Activated T-cell treated with anti-CD3 and anti-CD28 coated beads, Interleukin-2, amount 50 U/mL, for 1 hour (primary cell): ENCODE results near the gene MAFB.
"Not testable (repeated sequence)": the region's sequence is repeated elsewhere in the genome, so short reads cannot be mapped to it uniquely, and the experiment has no call there.

Source experiments
- DNase-seq: peaks from one replicate; pipeline ENCODE4 v3.0.0-alpha.2; 2020

Gene MAFB

GRCh38 chr20:40689100-40689942 is at the start of gene MAFB:
Gene MAFB (minus strand): TSS chr20:40689236. CDS start chr20:40688850, 386 bp downstream.
- DNase-seq, result peak; percentile 25

GRCh38 chr20:40736468-40736867 is 47.4 kb upstream of the MAFB start:
- DNase-seq, result not testable (repeated sequence)

DNA sequence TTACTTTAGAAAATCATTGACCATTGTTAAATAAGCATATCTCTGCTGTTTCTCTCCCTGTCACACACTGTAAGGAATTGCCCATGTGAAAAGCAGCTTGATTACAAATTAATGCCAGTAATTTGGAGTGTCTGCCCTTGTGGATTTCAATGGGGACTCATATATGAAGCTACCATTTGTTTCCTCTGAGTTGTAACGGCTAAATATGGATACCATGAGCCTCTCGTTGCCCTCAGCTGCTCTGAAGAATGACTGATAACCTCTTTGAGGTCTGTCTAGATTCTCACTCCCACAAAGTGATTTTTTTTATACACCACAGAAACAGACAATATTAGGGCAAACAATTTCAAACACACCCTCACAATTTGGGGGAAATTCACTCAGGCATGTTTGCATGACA is 40.0 kb upstream of the MAFB start:
- no peak for DNase-seq

DNA sequence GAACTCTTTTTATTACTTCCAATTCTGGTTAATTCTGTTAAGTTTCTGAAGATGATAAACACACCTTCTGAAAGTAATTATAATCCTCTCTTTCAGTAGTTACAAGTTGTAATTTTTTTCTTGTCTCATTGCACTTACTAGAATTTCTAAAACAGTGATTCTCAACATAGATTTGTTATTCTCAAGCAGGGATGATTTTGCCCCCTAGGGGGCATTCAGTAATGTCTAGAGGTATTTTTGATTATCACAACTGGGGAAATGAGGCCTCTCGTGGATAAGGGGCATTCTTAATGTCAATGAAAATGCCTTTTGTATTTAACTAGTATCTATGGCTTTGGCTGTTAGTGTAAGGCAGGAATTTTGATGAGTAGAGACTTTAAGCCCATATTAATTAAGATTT is 39.4 kb upstream of the MAFB start:
- no peak for DNase-seq

DNA sequence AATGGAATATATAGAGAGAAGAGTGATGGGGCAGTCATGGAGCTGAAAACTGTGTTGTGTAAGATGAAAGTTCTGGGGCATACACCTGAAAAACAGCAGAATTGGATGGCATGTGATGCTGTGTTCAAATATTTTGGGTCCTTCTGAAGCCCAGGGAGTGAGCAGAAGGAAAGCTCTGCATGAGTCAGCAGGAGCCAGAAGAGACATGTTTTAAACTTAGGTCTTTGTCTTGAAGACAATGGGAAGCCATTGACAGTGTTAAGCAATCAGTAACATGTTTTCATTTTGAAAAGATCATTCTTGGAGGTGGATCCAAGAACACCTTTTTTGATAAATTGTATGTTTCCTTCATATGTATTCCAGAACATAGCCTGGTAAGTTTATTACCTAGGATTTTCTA is 38.9 kb upstream of the MAFB start:
- no peak for DNase-seq

- DNase-seq, result no peak
Measured at GRCh38 chr20:40726776-40727175, 37.7 kb upstream of the MAFB start.

- DNase-seq, result no peak
Measured at GRCh38 chr20:40724566-40724965, 35.5 kb upstream of the MAFB start.

GRCh38 chr20:40720826-40721225 is 31.8 kb upstream of the MAFB start:
- DNase-seq, result no peak

DNA sequence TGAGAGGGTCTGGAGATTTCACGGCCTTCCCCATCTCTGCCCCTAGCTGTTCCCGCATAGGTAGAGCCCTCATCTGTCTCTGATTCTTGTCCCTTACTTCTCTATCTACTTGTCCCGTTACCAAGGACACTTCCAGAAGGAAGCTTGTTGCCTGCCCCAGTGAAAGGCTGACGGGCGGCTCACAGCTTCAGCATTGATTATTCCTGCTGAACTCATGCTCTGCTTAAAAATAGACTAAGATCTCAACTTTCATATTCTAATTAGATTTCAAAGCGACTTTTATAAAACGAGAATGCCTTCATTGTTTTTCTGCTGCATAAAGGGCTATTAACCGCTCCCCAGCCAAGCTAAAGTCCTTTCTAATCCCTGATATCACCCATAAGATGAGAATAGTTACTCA is 31.1 kb upstream of the MAFB start:
- no peak for DNase-seq

- no peak for DNase-seq
Measured at GRCh38 chr20:40718982-40719729, 30.1 kb upstream of the MAFB start.

GRCh38 chr20:40718214-40718977 is 29.4 kb upstream of the MAFB start:
- no peak for DNase-seq

GRCh38 chr20:40717343-40717865 is 28.4 kb upstream of the MAFB start:
- no peak for DNase-seq

GRCh38 chr20:40715491-40715890 is 26.5 kb upstream of the MAFB start:
- no peak for DNase-seq

DNA sequence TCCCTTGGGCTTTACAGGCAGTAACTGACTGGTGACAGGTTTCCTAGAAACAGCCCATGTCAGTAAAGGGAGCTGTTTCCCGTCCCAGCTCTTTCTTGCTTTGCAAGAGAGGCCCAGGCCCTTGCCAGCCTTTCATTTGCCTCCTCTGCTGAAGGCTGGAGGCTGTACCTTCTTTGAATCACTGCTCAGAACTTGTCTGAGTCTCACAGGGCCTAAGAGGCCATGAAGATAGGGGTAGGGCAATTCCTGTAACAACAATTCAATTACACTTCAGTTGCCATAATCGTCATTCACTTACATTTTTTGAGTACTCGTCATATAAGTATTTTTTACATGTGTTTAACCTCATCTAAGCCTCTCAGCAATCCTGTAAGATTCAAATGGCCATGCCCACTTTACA is 25.9 kb upstream of the MAFB start:
- DNase-seq, result no peak

DNA sequence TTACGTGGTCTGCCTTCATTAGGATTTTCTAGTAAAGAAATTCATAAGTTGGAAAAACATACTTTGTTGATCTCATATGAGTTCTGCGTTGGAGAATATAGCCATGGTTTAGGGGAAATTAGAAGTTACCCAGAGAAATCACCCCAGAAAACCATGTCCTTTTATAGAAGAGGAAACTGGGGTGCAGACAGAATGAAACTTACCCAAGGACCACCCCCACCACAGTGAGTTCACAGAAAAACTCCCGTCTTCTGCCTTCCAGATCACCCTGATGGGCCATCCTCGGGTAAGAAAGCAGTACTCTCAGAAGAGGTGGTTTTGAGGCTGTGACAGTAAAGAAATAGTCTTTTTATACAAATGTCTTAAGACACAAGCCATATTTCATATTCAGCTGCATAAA is 25.1 kb upstream of the MAFB start:
- DNase-seq, result no peak

- DNase-seq, result no peak
Measured at GRCh38 chr20:40713508-40713907, 24.5 kb upstream of the MAFB start.

DNA sequence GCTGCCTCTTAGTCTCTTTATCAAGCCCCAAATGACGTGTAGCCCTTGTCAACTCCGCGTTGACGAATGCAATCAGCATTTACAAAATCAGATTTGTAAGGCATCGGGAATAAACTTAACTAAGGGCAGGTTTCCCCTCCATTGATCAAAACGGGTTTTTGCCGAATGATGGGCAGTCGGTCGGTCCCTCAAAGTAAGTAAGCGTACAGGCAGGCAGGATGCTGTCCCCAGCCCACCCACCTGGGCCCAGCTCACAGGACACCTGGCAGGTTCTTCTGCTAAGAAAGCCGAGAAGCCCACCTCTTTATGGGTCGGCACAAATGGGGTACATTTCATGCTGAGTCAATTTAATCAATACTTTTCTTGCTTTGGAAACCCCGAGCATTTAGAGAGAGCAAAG is 22.0 kb upstream of the MAFB start:
- no peak for DNase-seq

- DNase-seq, result no peak
Measured at GRCh38 chr20:40710603-40711002, 21.6 kb upstream of the MAFB start.

- DNase-seq, result no peak
Measured at GRCh38 chr20:40706977-40707582, 18.0 kb upstream of the MAFB start.

- no peak for DNase-seq
Measured at GRCh38 chr20:40705413-40705812, 16.4 kb upstream of the MAFB start.

DNA sequence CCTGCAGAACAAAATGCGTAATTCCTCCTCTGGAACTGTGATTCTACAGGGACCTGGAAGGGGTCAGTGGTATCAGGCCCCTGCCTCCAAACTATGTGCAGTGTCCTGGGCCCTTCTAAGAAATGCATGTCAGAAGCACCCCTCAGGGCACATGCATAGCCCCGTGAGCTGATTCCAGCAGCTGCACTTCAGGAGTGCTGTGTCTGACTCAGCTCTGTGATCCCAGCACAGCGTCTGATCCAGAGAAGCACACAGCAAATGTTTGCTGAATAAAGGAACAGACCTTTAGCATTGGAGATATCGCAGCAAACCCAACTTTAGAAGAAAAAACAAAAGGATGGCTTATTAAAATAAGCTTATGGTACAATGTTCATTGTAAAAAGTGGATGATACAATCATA is 15.8 kb upstream of the MAFB start:
- DNase-seq, result no peak

GRCh38 chr20:40703975-40704530 is 15.0 kb upstream of the MAFB start:
- no peak for DNase-seq

DNA sequence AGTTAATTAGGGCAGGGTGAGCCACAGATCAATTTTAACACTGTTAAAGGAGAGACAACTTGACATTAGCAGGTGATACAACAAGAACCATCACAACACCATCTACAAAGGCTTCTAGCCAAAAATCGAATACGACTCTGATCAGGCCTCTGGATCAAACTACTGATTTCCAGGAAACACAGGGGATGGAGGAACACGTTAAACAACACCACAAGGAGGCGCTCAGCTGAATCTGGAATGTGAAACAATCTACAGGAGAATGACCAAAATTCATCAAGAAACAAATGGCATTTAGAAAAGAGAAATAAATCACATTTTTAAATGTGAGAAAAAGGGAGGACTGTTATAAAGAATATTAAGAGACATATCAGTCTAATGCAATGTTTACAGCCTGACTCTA is 13.5 kb upstream of the MAFB start:
- no peak for DNase-seq
